NCI-H1436 treated with DMSO at 0.1 percent for 48 hours (cell line): ENCODE results near the gene UBASH3A.

ENCODE experiments used
- DNase-seq: peaks from one replicate; lab custom pipeline; 2025; lab: John Stamatoyannopoulos, UW

The UBASH3A gene

DNA sequence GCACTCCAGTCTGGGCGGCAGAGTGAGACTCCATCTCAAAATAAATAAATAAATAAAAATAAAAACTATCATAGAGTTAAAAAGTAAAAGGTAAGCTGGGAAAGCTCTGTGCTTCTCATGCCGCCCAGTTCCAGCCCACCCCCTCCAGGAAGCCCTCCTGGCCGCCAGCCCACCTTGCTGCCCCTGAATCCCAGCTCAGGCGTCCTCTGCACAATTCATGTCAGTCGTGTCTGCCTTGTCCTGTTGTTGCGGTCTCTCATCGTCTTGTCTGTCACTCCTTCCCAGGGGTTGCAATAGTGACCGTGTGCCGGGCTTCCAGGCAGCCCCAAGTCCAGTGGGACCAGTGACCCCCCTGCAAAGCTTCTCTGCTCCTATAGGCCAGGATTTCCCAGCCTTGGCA is 48.2 kb downstream of the UBASH3A start:
- DNase-seq, result no peak

GRCh38 chr21:42452401-42453223 is 48.9 kb downstream of the UBASH3A start:
- no peak for DNase-seq

DNA sequence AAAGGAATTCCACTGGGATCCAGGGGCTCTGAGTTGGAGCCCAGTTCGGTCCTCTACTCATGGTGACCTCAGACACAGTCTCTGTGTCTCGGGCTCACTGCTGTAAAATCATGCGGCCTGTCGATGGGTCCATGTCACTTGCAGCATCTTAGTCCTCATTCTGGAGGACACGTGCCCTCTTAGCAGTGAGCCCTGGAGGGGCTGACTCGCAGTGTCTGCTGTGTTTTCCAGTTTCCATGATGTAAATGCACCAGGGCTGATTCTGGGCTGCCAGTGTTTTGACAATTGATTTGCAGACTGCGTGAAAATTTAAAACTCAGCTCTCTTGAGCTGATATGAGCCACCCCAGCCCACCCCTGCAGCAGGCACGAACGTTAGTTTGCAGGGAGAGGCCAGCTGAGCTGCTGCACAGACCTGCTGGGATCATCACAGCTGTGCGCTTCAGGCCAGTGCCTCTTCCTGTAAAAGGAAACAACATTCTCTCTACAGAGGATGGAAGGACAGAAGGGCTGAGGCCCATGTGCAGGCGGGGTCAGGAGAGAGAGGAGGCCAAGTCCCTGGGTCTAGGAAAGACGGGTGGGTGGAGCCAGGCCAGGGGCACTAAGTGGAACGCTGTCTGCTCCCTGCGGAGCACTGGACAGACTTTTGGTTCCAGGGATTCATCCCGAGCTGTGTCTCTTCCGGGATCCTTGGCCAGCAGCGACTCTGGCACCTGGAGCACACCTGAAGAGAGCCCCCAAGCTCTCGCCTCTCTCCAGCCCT is 49.7 kb downstream of the UBASH3A start:
- no peak for DNase-seq

DNA sequence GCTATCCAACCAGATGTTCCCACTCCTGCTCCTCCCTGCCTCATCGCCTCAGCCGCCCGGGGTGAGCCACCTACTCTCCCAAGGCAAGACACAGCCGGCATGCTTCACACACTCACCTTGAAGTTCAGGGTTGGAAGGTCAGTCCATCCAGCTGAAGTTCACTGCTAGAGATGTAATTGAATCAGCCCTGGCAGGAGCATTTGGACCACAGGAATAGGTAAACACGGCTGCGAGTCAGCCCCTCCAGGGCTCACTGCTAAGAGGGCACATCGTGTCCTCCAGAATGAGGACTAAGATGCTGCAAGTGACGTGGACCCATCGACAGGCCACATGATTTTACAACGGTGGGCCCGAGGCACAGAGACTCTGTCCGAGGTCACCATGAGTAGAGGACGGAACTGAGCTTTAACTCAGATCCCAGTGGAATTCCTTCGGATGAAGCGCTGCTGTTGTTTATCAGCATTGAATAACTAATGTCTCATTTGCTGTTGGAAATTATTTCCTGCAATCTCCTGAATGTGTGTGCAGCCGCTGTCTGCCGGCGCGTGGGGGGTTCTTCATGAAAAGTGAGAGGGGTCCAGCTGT is 50.4 kb downstream of the UBASH3A start:
- DNase-seq, result no peak

DNA sequence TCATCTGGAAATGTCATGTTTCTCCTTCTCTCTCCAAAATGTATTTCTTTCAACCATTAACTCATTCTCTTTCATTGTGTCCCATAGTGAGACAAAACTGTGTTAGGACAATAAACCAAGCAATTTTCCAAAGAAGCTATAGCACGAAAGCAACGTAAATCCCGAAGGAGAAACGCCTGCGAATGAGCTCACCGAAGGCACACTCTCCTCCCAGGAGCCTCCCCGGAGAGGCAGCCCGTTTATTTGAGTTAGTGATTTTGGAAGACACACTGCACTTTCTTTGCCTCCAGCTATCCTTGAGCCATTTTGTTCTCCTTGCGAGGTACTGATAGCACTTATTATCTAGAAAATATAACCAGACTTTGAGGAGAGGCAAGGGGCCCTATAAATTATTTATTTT is 51.1 kb downstream of the UBASH3A start:
- no peak for DNase-seq

DNA sequence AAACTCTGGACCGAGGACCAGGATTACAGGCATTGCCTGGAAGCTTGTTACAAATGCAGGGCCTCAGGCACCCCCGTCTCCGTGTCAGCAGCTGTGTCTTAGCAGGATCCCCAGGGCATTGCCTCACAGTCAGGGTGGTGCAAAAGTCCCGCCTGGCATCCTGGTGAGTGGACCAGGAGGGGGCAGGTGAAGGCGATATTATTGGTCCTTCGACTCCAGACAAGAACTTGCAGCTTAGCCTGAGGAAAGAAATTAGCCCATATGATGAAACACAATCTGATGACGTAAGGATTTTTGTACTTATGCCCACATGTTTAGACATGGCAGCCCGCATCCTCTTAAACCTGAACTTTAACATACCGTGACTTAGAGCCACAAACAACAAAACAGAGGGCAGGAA is 51.5 kb downstream of the UBASH3A start:
- peak; percentile 38 for DNase-seq

GRCh38 chr21:42455754-42456440 is 52.2 kb downstream of the UBASH3A start:
- no peak for DNase-seq

- DNase-seq, result no peak
These were observed 52.8 kb downstream of the UBASH3A start for GRCh38 chr21:42456457-42456856.

DNA sequence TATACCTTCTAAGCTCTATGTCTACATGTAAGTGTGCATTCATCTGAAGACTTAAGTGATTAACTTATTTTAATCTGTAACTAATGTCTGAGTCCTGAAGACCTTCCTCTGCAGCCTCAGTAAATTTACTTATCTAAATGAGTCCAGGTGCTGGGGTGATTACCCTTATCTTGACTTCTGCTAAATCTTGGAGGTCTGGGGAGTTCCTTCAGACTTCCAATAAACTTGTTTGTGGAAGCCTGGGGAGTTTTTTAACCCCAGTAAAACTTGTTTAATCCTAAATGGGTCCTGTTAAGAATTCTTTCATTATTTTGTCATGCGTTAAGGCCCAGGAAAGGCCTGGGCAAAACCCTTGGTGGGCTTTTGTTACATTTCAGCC is 55.4 kb downstream of the UBASH3A start:
- DNase-seq, result no peak

GRCh38 chr21:42459546-42460215 is 56.0 kb downstream of the UBASH3A start:
- DNase-seq, result no peak

DNA sequence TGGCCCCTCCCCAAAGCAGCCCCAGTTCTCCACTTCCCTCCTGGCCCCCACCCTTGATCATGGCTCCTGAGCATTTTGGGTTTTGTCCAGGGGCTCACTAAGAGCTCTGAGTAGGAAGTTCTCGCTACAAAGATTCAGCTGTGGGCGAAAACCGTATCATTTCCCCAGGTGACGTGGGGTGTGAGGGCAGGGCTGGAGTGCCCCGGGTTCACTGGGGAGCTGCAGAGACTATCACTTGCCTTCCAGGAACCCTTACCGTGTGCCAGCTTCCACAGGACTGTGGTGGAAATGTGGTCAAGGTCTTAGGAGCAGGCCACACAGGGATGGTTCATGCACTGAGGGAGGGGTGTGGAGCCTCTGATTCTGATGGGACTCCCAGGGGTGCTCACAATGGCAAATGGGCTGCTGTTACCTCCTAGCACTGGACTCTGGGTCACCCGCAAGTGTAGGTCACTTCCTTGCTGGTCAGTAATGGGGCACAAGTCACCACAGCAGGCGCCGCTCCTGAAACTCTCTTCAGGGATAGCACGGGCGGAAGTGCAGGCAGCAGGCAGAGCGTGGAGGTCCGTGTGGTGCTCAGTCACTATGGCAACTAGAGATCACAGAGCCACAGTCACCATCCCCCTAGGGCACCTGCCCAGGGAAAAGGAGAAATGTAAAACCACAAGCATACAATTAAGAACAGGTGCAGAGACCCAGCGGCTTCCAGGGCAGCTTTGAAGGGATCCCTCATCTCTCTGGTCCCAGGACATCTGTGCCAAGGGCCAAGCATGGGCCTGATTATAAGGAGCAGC is 56.9 kb downstream of the UBASH3A start:
- DNase-seq, result peak; percentile 36

- no peak for DNase-seq
These were observed 57.5 kb downstream of the UBASH3A start for GRCh38 chr21:42461185-42461520.

DNA sequence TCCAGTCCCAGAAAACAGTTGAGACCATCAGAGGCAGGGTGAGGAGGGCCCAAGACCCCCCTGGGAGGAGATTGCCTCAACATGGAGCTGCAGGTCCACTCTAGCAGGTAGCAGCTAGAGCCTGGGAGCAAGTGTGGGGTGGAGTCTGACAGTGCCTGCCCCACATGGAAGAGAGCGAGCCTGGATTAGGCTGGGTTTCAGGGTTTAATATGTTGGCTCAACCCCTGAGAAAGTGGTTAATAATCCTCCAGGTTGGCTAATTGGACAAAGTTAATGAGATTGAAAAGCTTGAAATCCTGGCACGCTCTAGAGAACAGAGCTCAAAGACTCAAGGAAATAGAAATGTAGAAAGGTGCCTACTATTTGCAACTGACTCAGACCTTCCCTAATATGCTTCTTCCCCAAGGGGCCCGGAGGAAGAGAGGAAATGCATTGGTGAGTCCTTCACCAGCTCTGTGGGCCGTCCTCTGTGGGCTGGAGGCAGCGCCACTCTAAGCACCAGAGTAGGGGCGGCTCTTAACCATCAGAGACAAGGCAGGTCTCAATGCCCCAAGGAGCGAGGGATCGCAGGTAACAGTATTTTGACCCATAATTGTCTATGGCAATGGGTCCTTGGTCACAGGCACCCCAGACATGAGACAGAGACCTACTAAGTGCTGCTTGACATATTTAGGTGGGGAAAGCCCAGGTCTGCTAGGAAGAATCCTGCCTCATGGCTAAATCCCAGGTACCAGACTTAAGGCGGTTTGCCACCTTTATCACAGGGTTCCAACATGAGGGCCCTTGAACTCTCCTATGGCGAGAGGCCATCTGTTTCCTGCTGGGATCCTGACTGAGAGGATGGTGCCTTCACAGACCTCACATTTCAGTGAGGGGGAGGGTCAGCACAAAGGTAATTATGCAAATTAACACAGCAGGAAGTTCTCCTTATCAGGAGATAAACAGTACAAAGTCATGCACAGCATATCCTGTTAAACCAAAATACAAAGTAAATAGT is 58.5 kb downstream of the UBASH3A start:
- peak; percentile 63 for DNase-seq

GRCh38 chr21:42463861-42464515 is 60.3 kb downstream of the UBASH3A start:
- peak; percentile 51 for DNase-seq

GRCh38 chr21:42465008-42465802 is 61.5 kb downstream of the UBASH3A start:
- no peak for DNase-seq

DNA sequence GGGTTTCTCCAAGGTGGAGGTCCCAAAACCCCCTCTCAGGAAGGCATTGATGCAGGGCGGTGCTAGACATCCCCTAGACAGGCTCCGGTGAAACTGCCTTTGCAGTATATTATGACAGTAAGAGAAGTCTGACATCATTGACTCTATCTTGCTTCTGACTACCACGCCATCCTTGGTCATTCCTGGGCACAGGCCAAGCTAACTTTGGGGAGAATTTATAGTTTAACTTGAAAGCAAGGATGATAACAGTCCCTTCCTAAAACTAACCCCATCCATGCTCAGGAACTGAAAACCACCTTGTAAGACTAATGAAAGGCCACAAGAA is 62.1 kb downstream of the UBASH3A start:
- DNase-seq, result no peak

DNA sequence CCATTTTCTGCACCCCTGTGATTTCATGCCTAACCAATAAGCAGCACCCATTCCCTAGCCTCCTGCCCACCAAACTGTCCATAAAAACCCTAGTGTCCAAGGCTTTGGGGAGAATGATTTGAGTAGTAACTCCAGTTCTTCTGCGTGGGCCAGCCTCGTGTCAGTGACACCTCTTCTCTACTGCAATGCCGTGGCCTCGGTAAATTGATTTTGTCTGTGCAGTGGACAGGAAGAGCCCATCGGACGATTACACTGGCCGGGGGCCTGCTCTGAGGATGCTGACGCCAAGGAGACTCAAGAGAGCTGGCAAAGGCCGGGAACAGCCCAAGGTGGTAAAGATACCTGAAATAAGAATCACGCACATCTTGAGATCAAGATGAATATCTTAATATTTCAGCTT is 63.0 kb downstream of the UBASH3A start:
- no peak for DNase-seq

- DNase-seq, result no peak
These were observed 63.7 kb downstream of the UBASH3A start for GRCh38 chr21:42467140-42467983.
